Prostate gland (tissue), 2 donors: ENCODE data around the gene FCN2. TPM values are rescaled to one million over a fixed set of nuclear protein-coding genes. Genes with fewer than 3 reads are reported as not detected.
"Not testable (repeated sequence)": the region's sequence is repeated elsewhere in the genome, so short reads cannot be mapped to it uniquely, and the experiment has no call there.

ENCODE experiments used
- DNase-seq: peaks from one replicate; pipeline ENCODE4 v3.0.0-alpha.2; 2019; ENCODE audit warnings: low spot score
- H3K27ac ChIP-seq, 2 donors: fragments of 200-600 bp; sonication (generic); 2 replicates each; pipeline ENCODE4 v1.5.1; 2017 to 2019
- H3K27me3 ChIP-seq: fragments of 200-600 bp; sonication (generic); replicated peaks from 2 replicates; pipeline ENCODE4 v1.5.1; 2019; ENCODE audit not compliant: insufficient read depth
- H3K36me3 ChIP-seq, 2 donors: fragments of 200-600 bp; sonication (generic); 1 replicate in 1 of 2; 2 replicates in 1 of 2; pipeline versions ENCODE4 v1.5.1 to v1.8.1; 2017 to 2019
- H3K4me1 ChIP-seq: fragments of 200-600 bp; sonication (generic); replicated peaks from 2 replicates; pipeline ENCODE4 v1.5.1; 2019
- H3K4me3 ChIP-seq, 2 donors: fragments of 200-600 bp; sonication (generic); 2 replicates each; pipeline ENCODE4 v1.5.1; 2017 to 2019
- H3K9me3 ChIP-seq: fragments of 200-600 bp; sonication (generic); 2 replicates; pipeline ENCODE4 v1.5.1; 2017
- POLR2A ChIP-seq: fragments of 450-650 bp; IDR thresholded peaks from one replicate; pipeline ENCODE4 v1.6.1; 2016; ENCODE audit warnings: antibody characterized with exemption, mild to moderate bottlenecking
- POLR2AphosphoS5 ChIP-seq: sonication (generic); formaldehyde crosslinking; IDR thresholded peaks from one replicate; pipeline ENCODE4 v1.6.1; 2017; ENCODE audit warnings: antibody characterized with exemption
- WGBS: methylation state at CpG from one replicate; pipeline ENCODE4 v1.1.5; 2018; 5-methylcytosine and 5-hydroxymethylcytosine counted together
- intact Hi-C: fragments of 100-400 bp; cut with DNase I; formaldehyde crosslinking; loops from one replicate; pipeline ENCODE4 v1.14.2; 2022
- total RNA-seq, 2 donors: library from RNA; depleted of rRNA; stranded (reverse); fragments of >200 nt; gene quantifications; one replicate each; pipeline ENCODE4 v1.1.0, GENCODE V29; 2016
- TF ChIP-seq, protein P1 (sequence below), 4 experiments: fragments of 200-600 bp in 2 of 4; fragments of 450-650 bp in 2 of 4; sonication (generic) in 2 of 4; IDR thresholded peaks; 1 replicate in 3 of 4; 2 replicates in 1 of 4; pipeline ENCODE4 v1.5.1; 2016 to 2019; ENCODE audit warnings: antibody characterized with exemption in 4 of 4, mild to moderate bottlenecking in 2 of 4, moderate library complexity in 2 of 4

Gene FCN2
- total RNA-seq, 2 donors from 2014 or later: 2.4 TPM; not detected in 1

DNA sequence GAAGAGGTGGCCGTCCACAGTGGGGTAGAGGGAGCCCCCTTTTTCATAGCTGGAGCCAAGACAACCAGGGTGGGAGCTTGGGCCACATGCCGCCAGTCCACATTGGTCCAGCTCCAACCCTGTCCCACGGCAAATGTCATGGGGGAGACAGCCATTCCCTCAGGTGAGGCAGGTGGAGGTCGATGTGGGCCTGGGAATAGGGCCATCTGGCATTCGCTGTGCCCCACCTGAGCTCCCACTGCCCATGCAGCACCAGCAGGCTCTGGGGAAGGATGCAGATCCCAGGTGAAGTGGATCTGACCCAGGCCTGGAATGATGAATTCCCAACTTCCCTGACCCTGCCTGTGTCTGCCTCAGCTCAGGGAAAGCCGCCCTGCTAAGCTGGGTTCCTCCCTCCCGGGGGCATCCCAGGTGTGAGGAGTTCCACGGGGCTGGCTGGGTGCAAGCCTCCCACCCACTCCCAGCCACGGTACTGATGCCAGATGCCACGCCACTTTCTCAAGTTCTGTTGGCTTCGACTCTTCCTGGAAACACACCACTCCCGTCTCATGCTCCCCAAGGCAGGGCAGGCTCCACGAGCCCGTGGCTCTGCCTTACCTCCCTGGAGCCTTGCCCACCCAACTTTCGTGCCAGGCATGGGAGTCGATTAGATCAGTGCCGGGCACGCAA, 25.2 kb upstream of the FCN2 start:
- Histone ChIP-seq H3K4me1 (no peaks in the 10 kb centered on the region), H3K27me3 (no peaks in the 10 kb centered on the region), H3K36me3 (no peaks in the 10 kb centered on the region), H3K4me3 (no peak overlapping the region), H3K9me3 (no peaks in the 10 kb centered on the region), H3K27ac (no peak overlapping the region)
- WGBS: 66% methylated on average over 18 of the region's 18 CpGs
- no peak for DNase-seq
- TF ChIP-seq, protein P1, sequence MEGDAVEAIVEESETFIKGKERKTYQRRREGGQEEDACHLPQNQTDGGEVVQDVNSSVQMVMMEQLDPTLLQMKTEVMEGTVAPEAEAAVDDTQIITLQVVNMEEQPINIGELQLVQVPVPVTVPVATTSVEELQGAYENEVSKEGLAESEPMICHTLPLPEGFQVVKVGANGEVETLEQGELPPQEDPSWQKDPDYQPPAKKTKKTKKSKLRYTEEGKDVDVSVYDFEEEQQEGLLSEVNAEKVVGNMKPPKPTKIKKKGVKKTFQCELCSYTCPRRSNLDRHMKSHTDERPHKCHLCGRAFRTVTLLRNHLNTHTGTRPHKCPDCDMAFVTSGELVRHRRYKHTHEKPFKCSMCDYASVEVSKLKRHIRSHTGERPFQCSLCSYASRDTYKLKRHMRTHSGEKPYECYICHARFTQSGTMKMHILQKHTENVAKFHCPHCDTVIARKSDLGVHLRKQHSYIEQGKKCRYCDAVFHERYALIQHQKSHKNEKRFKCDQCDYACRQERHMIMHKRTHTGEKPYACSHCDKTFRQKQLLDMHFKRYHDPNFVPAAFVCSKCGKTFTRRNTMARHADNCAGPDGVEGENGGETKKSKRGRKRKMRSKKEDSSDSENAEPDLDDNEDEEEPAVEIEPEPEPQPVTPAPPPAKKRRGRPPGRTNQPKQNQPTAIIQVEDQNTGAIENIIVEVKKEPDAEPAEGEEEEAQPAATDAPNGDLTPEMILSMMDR (IDR thresholded peaks at IDR 0.05): no peak
- TF ChIP-seq POLR2AphosphoS5: no peak
- TF ChIP-seq POLR2A: no peak
- intact Hi-C loops: no loop called here

DNA sequence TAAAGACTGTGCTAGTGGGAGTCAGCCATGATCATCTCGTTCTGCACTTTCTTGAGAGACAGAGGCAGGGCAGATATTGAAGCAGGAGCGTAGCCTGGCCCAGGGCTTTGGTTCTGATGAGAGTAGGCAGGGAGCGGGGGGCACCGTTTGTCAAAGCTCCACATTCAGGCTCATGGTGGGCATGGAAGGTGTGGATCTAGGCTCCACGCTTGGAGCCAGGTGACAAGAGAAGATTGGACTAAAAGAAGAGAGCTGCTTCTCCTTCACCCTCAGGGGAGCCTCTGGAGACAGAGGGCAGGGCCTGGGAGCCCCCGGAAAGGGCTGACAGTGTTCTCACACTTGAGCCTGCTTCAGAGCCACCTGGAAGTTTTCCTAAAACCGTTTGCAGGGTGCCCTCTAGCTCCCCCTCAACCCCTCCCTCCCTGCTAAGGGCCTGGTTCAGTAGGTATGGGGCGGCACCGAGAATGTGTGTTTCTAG, 24.7 kb upstream of the FCN2 start:
- Histone ChIP-seq H3K4me3 (no peak overlapping the region), H3K27me3 (no peaks in the 10 kb centered on the region), H3K36me3 (no peaks in the 10 kb centered on the region), H3K4me1 (no peaks in the 10 kb centered on the region), H3K9me3 (no peaks in the 10 kb centered on the region), H3K27ac (no peak overlapping the region)
- TF ChIP-seq POLR2A (no peak), POLR2AphosphoS5 (no peak)
- TF ChIP-seq, protein P1 (IDR thresholded peaks at IDR 0.05): no peak
- DNase-seq: no peak
- 74% methylated on average over 9 of the region's 9 CpGs for whole genome bisulfite sequencing
- intact Hi-C loops: no loop called here

DNA sequence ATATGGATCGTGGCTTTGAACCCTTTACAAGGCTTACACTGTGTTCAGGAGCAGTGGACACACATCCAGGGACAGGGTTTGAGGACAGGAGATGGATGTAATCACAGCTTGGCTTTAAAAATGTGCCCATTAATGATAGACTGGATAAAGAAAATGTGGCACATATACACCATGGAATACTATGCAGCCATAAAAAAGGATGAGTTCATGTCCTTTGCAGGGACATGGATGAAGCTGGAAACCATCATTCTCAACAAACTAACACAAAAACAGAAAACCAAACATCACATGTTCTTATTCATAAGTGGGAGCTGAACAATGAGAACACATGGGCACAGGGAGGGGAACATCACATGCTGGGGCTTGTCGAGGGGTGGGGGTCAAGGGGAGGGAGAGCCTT, 23.2 kb upstream of the FCN2 start:
- intact Hi-C loops, H3K27ac ChIP-seq: not testable (repeated sequence)

GRCh38 chr9:134858051-134858841, 22.4 kb upstream of the FCN2 start:
- intact Hi-C loops: no loop called here
- no peak overlapping the region for H3K27ac ChIP-seq

More for the DNA sequence above, 23.2 kb upstream of the FCN2 start:
- H3K4me3 ChIP-seq, H3K4me1 ChIP-seq, DNase-seq, H3K27me3 ChIP-seq, H3K9me3 ChIP-seq, H3K36me3 ChIP-seq: not testable (repeated sequence)
- WGBS: 91% methylated on average over 2 of the region's 2 CpGs

GRCh38 chr9:134860510-134860909, 20.1 kb upstream of the FCN2 start:
- WGBS: 71% methylated on average over 13 of the region's 13 CpGs
- TF ChIP-seq, protein P1 (IDR thresholded peaks at IDR 0.05): no peak
- TF ChIP-seq POLR2A: no peak
- no peak for TF ChIP-seq POLR2AphosphoS5
- Histone ChIP-seq H3K27me3 (no peaks in the 10 kb centered on the region), H3K4me3 (no peak overlapping the region), H3K36me3 (no peaks in the 10 kb centered on the region), H3K4me1 (peaks cover 5% of the 10 kb centered on the region), H3K9me3 (no peaks in the 10 kb centered on the region), H3K27ac (no peak overlapping the region)
- DNase-seq: no peak
- intact Hi-C loops: no loop called here

More at GRCh38 chr9:134858051-134858841, 22.4 kb upstream of the FCN2 start:
- WGBS: 54% methylated on average over 11 of the region's 11 CpGs
- Histone ChIP-seq H3K4me1 (no peaks in the 10 kb centered on the region), H3K36me3 (no peaks in the 10 kb centered on the region), H3K27me3 (no peaks in the 10 kb centered on the region), H3K9me3 (no peaks in the 10 kb centered on the region), H3K4me3 (no peak overlapping the region)
- TF ChIP-seq POLR2A (no peak), POLR2AphosphoS5 (peak; percentile 26)
- TF ChIP-seq, protein P1 (IDR thresholded peaks at IDR 0.05): peak in 1 of 4 experiments; percentile 21
- DNase-seq: peak; percentile 47
